H1 (cell line): ENCODE data around the gene LMX1B. TPM values are rescaled to one million over a fixed set of nuclear protein-coding genes. Genes with fewer than 3 reads are reported as not detected.

Experiments
- CTCF ChIA-PET: fragments of 300-600 bp; sonication (Branson Sonifier 250); formaldehyde crosslinking; loops from one replicate; lab custom pipeline; 2021; ENCODE audit not compliant: partially characterized antibody; lab: Charles Lee
- POLR2A ChIA-PET: fragments of 300-600 bp; sonication (Branson Sonifier 250); formaldehyde crosslinking; loops from one replicate; lab custom pipeline; 2021; ENCODE audit warnings: inconsistent platforms; ENCODE audit not compliant: partially characterized antibody; lab: Charles Lee
- DNase-seq, 2 experiments: peaks; one replicate each; pipeline versions ENCODE4 v3.0.0 to v3.0.0-alpha.2; 2010 to 2022; ENCODE audit warnings: low spot score in 2 of 2, low read depth in 1 of 2, mixed read lengths in 1 of 2
- FAIRE-seq: peaks from 2 replicates; lab custom pipeline; 2011; peaks lifted over from hg19 to GRCh38; lab: Jason Lieb, UNC
- H2AFZ ChIP-seq: 2 replicates; pipeline ENCODE4 v1.8.1; 2012; ENCODE audit warnings: low read length, inconsistent platforms
- H2AK5ac ChIP-seq: 2 replicates; pipeline ENCODE4 v1.6.1; 2013; ENCODE audit warnings: low read depth, low read length
- H2BK120ac ChIP-seq: replicated peaks from 2 replicates; pipeline ENCODE3; 2013; ENCODE audit warnings: low read depth, low read length, inconsistent platforms
- H2BK12ac ChIP-seq: 2 replicates; pipeline ENCODE4 v1.6.1; 2013; ENCODE audit warnings: low read depth, low read length
- H2BK15ac ChIP-seq: 2 replicates; pipeline ENCODE4 v1.6.1; 2013; ENCODE audit warnings: low read length
- H2BK20ac ChIP-seq: 2 replicates; pipeline ENCODE4 v1.6.1; 2013; ENCODE audit warnings: low read length
- H2BK5ac ChIP-seq: 2 replicates; pipeline ENCODE4 v1.6.1; 2013; ENCODE audit warnings: low read depth, low read length
- H3K14ac ChIP-seq: 2 replicates; pipeline ENCODE4 v1.6.1; 2013; ENCODE audit warnings: inconsistent platforms; ENCODE audit not compliant: insufficient read length
- H3K18ac ChIP-seq: 2 replicates; pipeline ENCODE4 v1.6.1; 2013; ENCODE audit warnings: low read length; ENCODE audit errors: extremely low read depth
- H3K23ac ChIP-seq: 2 replicates; pipeline ENCODE4 v1.6.1; 2013; ENCODE audit warnings: inconsistent platforms; ENCODE audit not compliant: insufficient read length
- H3K23me2 ChIP-seq: 2 replicates; pipeline ENCODE4 v1.6.1; 2013; ENCODE audit warnings: low read depth, low read length
- H3K27ac ChIP-seq: 2 replicates; pipeline ENCODE4 v1.6.1; 2011; ENCODE audit warnings: low read depth, low read length, inconsistent platforms
- H3K27me3 ChIP-seq, 4 experiments: replicated peaks in 1 of 4; 1 replicate in 1 of 4; 2 replicates in 3 of 4; pipeline versions ENCODE4 v1.6.1 to v1.8.1; 2011 to 2013; ENCODE audit warnings: low read length in 3 of 4, mild to moderate bottlenecking in 3 of 4, inconsistent platforms in 2 of 4, mixed read lengths in 2 of 4, moderate library complexity in 1 of 4; ENCODE audit not compliant: control insufficient read depth in 3 of 4, insufficient read depth in 3 of 4; ENCODE audit errors: extremely low read depth in 1 of 4
- H3K36me3 ChIP-seq, 4 experiments: 2 replicates each; pipeline versions ENCODE4 v1.6.1 to v1.8.1; 2011 to 2013; ENCODE audit warnings: mild to moderate bottlenecking in 4 of 4, low read length in 3 of 4, moderate library complexity in 2 of 4, control low read depth in 1 of 4, inconsistent platforms in 1 of 4; ENCODE audit not compliant: insufficient read depth in 4 of 4, control insufficient read depth in 2 of 4
- H3K4ac ChIP-seq: replicated peaks from 2 replicates; pipeline ENCODE3; 2013; ENCODE audit warnings: low read length, low read depth, mixed read lengths, inconsistent platforms; ENCODE audit not compliant: insufficient read length
- H3K4me1 ChIP-seq, 4 experiments: replicated peaks in 1 of 4; 1 replicate in 1 of 4; 2 replicates in 3 of 4; pipeline versions ENCODE4 v1.6.1 to v1.8.1; 2011 to 2013; ENCODE audit warnings: low read length in 3 of 4, inconsistent platforms in 2 of 4, mixed read lengths in 1 of 4; ENCODE audit not compliant: insufficient read depth in 4 of 4, control insufficient read depth in 3 of 4
- H3K4me2 ChIP-seq, 2 experiments: 2 replicates each; pipeline versions ENCODE4 v1.6.1 to v1.8.1; 2011 to 2013; ENCODE audit warnings: low read depth in 2 of 2, low read length in 2 of 2, control low read depth in 1 of 2, inconsistent platforms in 1 of 2, mild to moderate bottlenecking in 1 of 2; ENCODE audit not compliant: insufficient read depth in 1 of 2
- H3K4me3 ChIP-seq, 4 experiments: fragments of 200-600, 300-600 bp in 1 of 4; sonication (generic), shearing (Covaris generic), sonication (Bioruptor Twin) in 1 of 4; 2 replicates each; pipeline versions ENCODE4 v1.5.1 to v1.8.1; 2011 to 2016; ENCODE audit warnings: low read length in 4 of 4, low read depth in 3 of 4, control low read depth in 2 of 4, inconsistent platforms in 2 of 4, mild to moderate bottlenecking in 2 of 4, mixed read lengths in 1 of 4, moderate library complexity in 1 of 4; ENCODE audit not compliant: insufficient read depth in 2 of 4; ENCODE audit errors: extremely low read depth in 1 of 4
- H3K56ac ChIP-seq: replicated peaks from 2 replicates; pipeline ENCODE3; 2013; ENCODE audit warnings: low read depth, mild to moderate bottlenecking, mixed read lengths, low read length, inconsistent platforms; ENCODE audit not compliant: insufficient read length
- H3K79me1 ChIP-seq: 2 replicates; pipeline ENCODE4 v1.6.1; 2013; ENCODE audit warnings: low read depth, low read length, control low read depth
- H3K79me2 ChIP-seq, 2 experiments: 2 replicates each; pipeline versions ENCODE4 v1.6.1 to v1.8.1; 2012 to 2013; ENCODE audit warnings: low read length in 2 of 2, mild to moderate bottlenecking in 2 of 2, inconsistent platforms in 1 of 2; ENCODE audit not compliant: insufficient read depth in 2 of 2, control insufficient read depth in 1 of 2
- H3K9ac ChIP-seq, 4 experiments: replicated peaks in 1 of 4; 1 replicate in 1 of 4; 2 replicates in 3 of 4; pipeline versions ENCODE4 v1.6.1 to v1.8.1; 2011 to 2013; ENCODE audit warnings: low read depth in 3 of 4, low read length in 3 of 4, control low read depth in 2 of 4, mild to moderate bottlenecking in 2 of 4, moderate library complexity in 2 of 4, inconsistent platforms in 1 of 4; ENCODE audit errors: extremely low read depth in 1 of 4
- H3K9me3 ChIP-seq, 2 experiments: 2 replicates each; pipeline versions ENCODE4 v1.6.1 to v1.8.1; 2012 to 2013; ENCODE audit warnings: mild to moderate bottlenecking in 2 of 2, moderate library complexity in 2 of 2, control low read depth in 1 of 2, inconsistent platforms in 1 of 2, low read depth in 1 of 2, low read length in 1 of 2, mixed read lengths in 1 of 2; ENCODE audit not compliant: insufficient read depth in 2 of 2
- H4K20me1 ChIP-seq, 2 experiments: replicated peaks in 1 of 2; 2 replicates each; pipeline versions ENCODE3 to v1.8.1; 2011 to 2013; ENCODE audit warnings: inconsistent platforms in 2 of 2, low read length in 2 of 2, mild to moderate bottlenecking in 1 of 2; ENCODE audit not compliant: insufficient read depth in 2 of 2, control insufficient read depth in 1 of 2
- H4K5ac ChIP-seq: 2 replicates; pipeline ENCODE4 v1.6.1; 2013; ENCODE audit warnings: low read length, low read depth, mixed read lengths, inconsistent platforms; ENCODE audit not compliant: insufficient read length
- H4K8ac ChIP-seq: 2 replicates; pipeline ENCODE4 v1.8.0; 2013; ENCODE audit warnings: mild to moderate bottlenecking, moderate library complexity, low read length, inconsistent platforms; ENCODE audit not compliant: insufficient read depth; ENCODE audit errors: extremely low read depth
- H4K91ac ChIP-seq: replicated peaks from 2 replicates; pipeline ENCODE3; 2013; ENCODE audit warnings: low read length, mixed read lengths, inconsistent platforms; ENCODE audit not compliant: insufficient read length
- CBX5 ChIP-seq: fragments of 300-800, 300-1000 bp; sonication (generic); IDR thresholded peaks from 2 replicates; pipeline ENCODE4 v1.7.1; 2016; ENCODE audit warnings: antibody characterized with exemption, low read length, low read depth
- CTBP2 ChIP-seq: IDR thresholded peaks from 2 replicates; pipeline ENCODE4 v1.7.0; 2011; ENCODE audit warnings: borderline replicate concordance, mild to moderate bottlenecking, moderate library complexity, mixed read lengths, low read length; ENCODE audit not compliant: insufficient read depth, insufficient read length
- EGR1 ChIP-seq: IDR thresholded peaks from 2 replicates; pipeline ENCODE4 v1.6.1; 2011; ENCODE audit warnings: low read depth, low read length, borderline replicate concordance
- JUN ChIP-seq: IDR thresholded peaks from 2 replicates; pipeline ENCODE4 v1.6.1; 2011; ENCODE audit warnings: low read depth, mild to moderate bottlenecking, improper control_type of control experiment, low read length
- JUND ChIP-seq: IDR thresholded peaks from 2 replicates; pipeline ENCODE4 v1.6.1; 2011; ENCODE audit warnings: mild to moderate bottlenecking, improper control_type of control experiment, low read length
- NANOG ChIP-seq: IDR thresholded peaks from 2 replicates; pipeline ENCODE4 v1.6.1; 2011; ENCODE audit warnings: low read length, low read depth, mild to moderate bottlenecking, inconsistent platforms; ENCODE audit not compliant: insufficient read depth, poor library complexity, severe bottlenecking
- RBBP5 ChIP-seq: IDR thresholded peaks from 2 replicates; pipeline ENCODE4 v1.7.1; 2012; ENCODE audit warnings: low read depth, mild to moderate bottlenecking, inconsistent platforms, low read length, moderate library complexity, borderline replicate concordance
- SIRT6 ChIP-seq: IDR thresholded peaks from one replicate; pipeline ENCODE4 v1.7.1; 2012; ENCODE audit warnings: low read length, inconsistent platforms
- SRF ChIP-seq: IDR thresholded peaks from 2 replicates; pipeline ENCODE4 v1.6.1; 2011; ENCODE audit warnings: mild to moderate bottlenecking, low read depth, low read length, moderate library complexity
- TAF1 ChIP-seq: IDR thresholded peaks from 2 replicates; pipeline ENCODE4 v1.6.1; 2011; ENCODE audit warnings: mild to moderate bottlenecking, low read depth, low read length
- TAF7 ChIP-seq: optimal IDR thresholded peaks from 2 replicates; pipeline ENCODE3; 2011; ENCODE audit warnings: low read depth, mild to moderate bottlenecking, inconsistent platforms, low read length, moderate library complexity, borderline replicate concordance
- WGBS, 2 experiments: shearing (Covaris generic) in 1 of 2; methylation state at CpG; one replicate each; pipeline versions ENCODE4 v1.1.6 to v1.1.7; 2013 to 2015; ENCODE audit warnings: low lambda C conversion rate in 2 of 2, mixed read lengths in 2 of 2, inconsistent platforms in 1 of 2, low coverage in 1 of 2, missing lambda C conversion rate in 1 of 2; ENCODE audit not compliant: insufficient replicate concordance in 2 of 2, insufficient coverage in 1 of 2, insufficient read length in 1 of 2; ENCODE audit errors: extremely low coverage in 1 of 2, missing lambda C conversion rate in 1 of 2; 5-methylcytosine and 5-hydroxymethylcytosine counted together
- polyA plus RNA-seq, 7 experiments: library from polyadenylated mRNA; depleted of rRNA in 3 of 7; stranded (reverse) in 5 of 7; unstranded in 2 of 7; fragments of >200 nt in 5 of 7; fragments of 200-250 nt in 2 of 7; gene quantifications; 1 replicate in 5 of 7; 2 replicates in 1 of 7; 4 replicates in 1 of 7; pipeline versions ENCODE4 v1.2.1 to v1.2.3, GENCODE V29; 2011 to 2013; ENCODE audit warnings: missing spikeins in 2 of 7, mixed read lengths in 2 of 7
- total RNA-seq: library from RNA; stranded (reverse); fragmentation: NEBNext Ultra II Directional; extraction: Animal tissue kit (Norgen Biotek cat#: 25700); gene quantifications from 2 replicates; pipeline ENCODE4 v1.2.1, GENCODE V29; 2021

LMX1B gene
- total and polyA plus RNA-seq, 2 of the 8 experiments (the other 6 are each of a cell fraction or from before 2014, with no cell fraction given): 0.09 to 0.37 TPM

DNA sequence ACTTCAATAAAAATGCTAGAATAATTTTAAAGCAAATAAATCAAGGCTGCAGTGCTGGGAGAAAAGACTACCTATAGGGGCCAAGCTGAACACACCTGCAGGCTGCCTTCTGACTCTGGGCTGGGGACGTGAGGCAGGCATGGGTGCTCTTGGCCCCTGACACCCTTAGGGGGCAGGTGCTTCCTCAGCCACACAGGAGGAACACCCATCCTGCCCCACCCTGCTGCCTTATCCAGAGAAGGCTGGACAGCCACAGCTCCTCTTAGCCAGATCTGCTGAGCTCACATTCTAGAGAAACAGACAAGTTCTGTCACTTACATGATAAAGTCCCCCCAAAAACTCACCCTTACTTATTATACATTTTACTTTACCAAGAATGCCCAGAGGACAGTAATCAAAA, 6.6 kb upstream of the LMX1B start:
- H2AK5ac ChIP-seq: no peak overlapping the region
- ChIA-PET POLR2A (no interaction called here), CTCF (interaction anchor here (0.6 to 5.8 kb wide), 8 partner anchors 9 to 107 kb away, joined by 3 to 54 read pairs (median 4); no protein-coding TSS in a partner anchor)
- H2AFZ ChIP-seq: no peak overlapping the region
- no peak overlapping the region for H3K4me2 ChIP-seq
- H3K4me3 ChIP-seq: no peak overlapping the region
- no peak overlapping the region for H4K5ac ChIP-seq
- TF ChIP-seq TAF1 (no peak), TAF7 (no peak), JUND (no peak), CBX5 (no peak), RBBP5 (no peak), SRF (no peak), SIRT6 (no peak), JUN (no peak), NANOG (no peak), EGR1 (no peak), CTBP2 (no peak)
- no peaks in the 10 kb centered on the region for H3K9me3 ChIP-seq
- no peak overlapping the region for H4K91ac ChIP-seq
- no peak overlapping the region for H3K56ac ChIP-seq
- H3K79me1 ChIP-seq: no peaks in the 10 kb centered on the region
- H2BK20ac ChIP-seq: no peak overlapping the region
- H4K8ac ChIP-seq: no peak overlapping the region
- H2BK120ac ChIP-seq: no peak overlapping the region
- no peak overlapping the region for H2BK12ac ChIP-seq
- H3K18ac ChIP-seq: no peak overlapping the region
- H3K14ac ChIP-seq: no peak overlapping the region
- H3K4me1 ChIP-seq: peaks cover 3 to 24% (median 14%) of the 10 kb centered on the region in 4 experiments
- no peak overlapping the region; the same call in 1 of the 2 replicates for H2BK15ac ChIP-seq
- no peak overlapping the region for H3K4ac ChIP-seq
- no peak overlapping the region for H2BK5ac ChIP-seq
- peaks cover 5 to 7% of the 10 kb centered on the region in 2 experiments for H4K20me1 ChIP-seq
- H3K23ac ChIP-seq: no peak overlapping the region
- no peaks in the 10 kb centered on the region for H3K79me2 ChIP-seq
- 92% methylated on average over 1 of the region's 1 CpG; no CpG with 5 or more reads in 1 of the 2 experiments for WGBS, 2 experiments
- peaks cover 8% of the 10 kb centered on the region; the same call in 1 of the 2 replicates for H3K23me2 ChIP-seq
- FAIRE-seq (no peak), DNase-seq (no peak)
- no peak overlapping the region for H3K27ac ChIP-seq
- no peak overlapping the region for H3K9ac ChIP-seq
- no peaks in the 10 kb centered on the region; a peak in 1 of 8 replicates for H3K36me3 ChIP-seq
- peaks cover 35 to 56% (median 47%) of the 10 kb centered on the region in 4 experiments for H3K27me3 ChIP-seq
